BLaER1 (cell line): ENCODE data around the gene ZDHHC13.

Source experiments
- H3K27ac ChIP-seq: shearing (Covaris generic); formaldehyde crosslinking; 2 replicates; pipeline ENCODE4 v1.8.1; 2022
- H3K27me3 ChIP-seq: shearing (Covaris generic); formaldehyde crosslinking; 2 replicates; pipeline ENCODE4 v1.8.1; 2022
- H3K36me3 ChIP-seq: shearing (Covaris generic); formaldehyde crosslinking; 2 replicates; pipeline ENCODE4 v1.8.1; 2022
- H3K4me1 ChIP-seq: shearing (Covaris generic); formaldehyde crosslinking; 2 replicates; pipeline ENCODE4 v1.8.1; 2022
- H3K4me2 ChIP-seq: shearing (Covaris generic); formaldehyde crosslinking; 2 replicates; pipeline ENCODE4 v1.8.1; 2022
- H3K4me3 ChIP-seq: shearing (Covaris generic); formaldehyde crosslinking; 2 replicates; pipeline ENCODE4 v1.8.1; 2022
- H3K9ac ChIP-seq: shearing (Covaris generic); formaldehyde crosslinking; 2 replicates; pipeline ENCODE4 v1.8.1; 2022
- H3K9me3 ChIP-seq: shearing (Covaris generic); formaldehyde crosslinking; 2 replicates; pipeline ENCODE4 v1.8.1; 2022
- H4K20me1 ChIP-seq: shearing (Covaris generic); formaldehyde crosslinking; 2 replicates; pipeline ENCODE4 v1.8.1; 2022
- Cebpa-rat ChIP-seq: shearing (Covaris generic); IDR thresholded peaks from 2 replicates; pipeline ENCODE4 v1.8.1; 2022

ZDHHC13 gene

GRCh38 chr11:19083166-19083565 is 33.8 kb upstream of the ZDHHC13 start:
- H3K36me3 ChIP-seq, result no peaks in the 10 kb centered on the region
- no peaks in the 10 kb centered on the region for H3K27me3 ChIP-seq
- no peaks in the 10 kb centered on the region for H3K4me1 ChIP-seq
- H3K4me3 ChIP-seq, result no peak overlapping the region
- no peak overlapping the region for H3K4me2 ChIP-seq
- no peaks in the 10 kb centered on the region for H3K9me3 ChIP-seq
- no peak overlapping the region for H3K27ac ChIP-seq
- H4K20me1 ChIP-seq, result no peaks in the 10 kb centered on the region
- no peak for TF ChIP-seq Cebpa-rat
- H3K9ac ChIP-seq, result no peak overlapping the region

GRCh38 chr11:19084661-19085315 is 32.2 kb upstream of the ZDHHC13 start:
- Histone ChIP-seq H3K4me3 (no peak overlapping the region), H4K20me1 (no peaks in the 10 kb centered on the region), H3K27ac (no peak overlapping the region), H3K4me1 (no peaks in the 10 kb centered on the region), H3K9me3 (no peaks in the 10 kb centered on the region), H3K27me3 (no peaks in the 10 kb centered on the region), H3K9ac (no peak overlapping the region), H3K36me3 (no peaks in the 10 kb centered on the region), H3K4me2 (no peak overlapping the region)
- TF ChIP-seq Cebpa-rat, result no peak

- Histone ChIP-seq H3K4me3 (no peak overlapping the region), H3K9me3 (no peaks in the 10 kb centered on the region), H3K4me2 (no peak overlapping the region), H3K27me3 (no peaks in the 10 kb centered on the region), H4K20me1 (no peaks in the 10 kb centered on the region), H3K4me1 (no peaks in the 10 kb centered on the region), H3K36me3 (no peaks in the 10 kb centered on the region), H3K9ac (no peak overlapping the region), H3K27ac (no peak overlapping the region)
- no peak for TF ChIP-seq Cebpa-rat
These were observed 29.3 kb upstream of the ZDHHC13 start for GRCh38 chr11:19087658-19088057.

GRCh38 chr11:19088791-19089190 is 28.2 kb upstream of the ZDHHC13 start:
- Histone ChIP-seq H3K4me3 (no peak overlapping the region), H3K9me3 (no peaks in the 10 kb centered on the region), H3K4me2 (no peak overlapping the region), H3K4me1 (no peaks in the 10 kb centered on the region), H3K27me3 (no peaks in the 10 kb centered on the region), H3K27ac (no peak overlapping the region), H3K9ac (no peak overlapping the region), H4K20me1 (no peaks in the 10 kb centered on the region), H3K36me3 (no peaks in the 10 kb centered on the region)
- TF ChIP-seq Cebpa-rat, result no peak

GRCh38 chr11:19089421-19089820 is 27.5 kb upstream of the ZDHHC13 start:
- no peaks in the 10 kb centered on the region for H3K4me1 ChIP-seq
- H3K9ac ChIP-seq, result no peak overlapping the region
- no peaks in the 10 kb centered on the region for H3K27me3 ChIP-seq
- no peak overlapping the region for H3K4me3 ChIP-seq
- no peak for TF ChIP-seq Cebpa-rat
- H3K36me3 ChIP-seq, result no peaks in the 10 kb centered on the region
- no peaks in the 10 kb centered on the region for H3K9me3 ChIP-seq
- no peak overlapping the region for H3K27ac ChIP-seq
- no peaks in the 10 kb centered on the region for H4K20me1 ChIP-seq
- H3K4me2 ChIP-seq, result no peak overlapping the region

GRCh38 chr11:19091366-19091765 is 25.6 kb upstream of the ZDHHC13 start:
- Histone ChIP-seq H4K20me1 (no peaks in the 10 kb centered on the region), H3K4me1 (no peaks in the 10 kb centered on the region), H3K27me3 (no peaks in the 10 kb centered on the region), H3K4me2 (no peak overlapping the region), H3K36me3 (no peaks in the 10 kb centered on the region), H3K4me3 (no peak overlapping the region), H3K9me3 (no peaks in the 10 kb centered on the region), H3K27ac (no peak overlapping the region), H3K9ac (no peak overlapping the region)
- TF ChIP-seq Cebpa-rat, result no peak

GRCh38 chr11:19092342-19092741 is 24.6 kb upstream of the ZDHHC13 start:
- Histone ChIP-seq H3K4me3 (no peak overlapping the region), H3K9me3 (no peaks in the 10 kb centered on the region), H3K27ac (no peak overlapping the region), H4K20me1 (no peaks in the 10 kb centered on the region), H3K4me2 (no peak overlapping the region), H3K4me1 (no peaks in the 10 kb centered on the region), H3K36me3 (no peaks in the 10 kb centered on the region), H3K27me3 (no peaks in the 10 kb centered on the region), H3K9ac (no peak overlapping the region)
- TF ChIP-seq Cebpa-rat, result no peak

- Histone ChIP-seq H3K36me3 (no peaks in the 10 kb centered on the region), H3K9ac (no peak overlapping the region), H3K27ac (no peak overlapping the region), H3K4me3 (no peak overlapping the region), H3K27me3 (no peaks in the 10 kb centered on the region), H3K9me3 (no peaks in the 10 kb centered on the region), H3K4me1 (no peaks in the 10 kb centered on the region), H4K20me1 (no peaks in the 10 kb centered on the region), H3K4me2 (no peak overlapping the region)
- TF ChIP-seq Cebpa-rat, result no peak
These were observed 24.1 kb upstream of the ZDHHC13 start for GRCh38 chr11:19092850-19093249.

GRCh38 chr11:19093976-19094375 is 23.0 kb upstream of the ZDHHC13 start:
- no peak for TF ChIP-seq Cebpa-rat
- Histone ChIP-seq H3K27me3 (no peaks in the 10 kb centered on the region), H3K4me1 (no peaks in the 10 kb centered on the region), H3K27ac (no peak overlapping the region), H3K4me3 (no peak overlapping the region), H3K4me2 (no peak overlapping the region), H3K9me3 (no peaks in the 10 kb centered on the region), H3K9ac (no peak overlapping the region), H4K20me1 (no peaks in the 10 kb centered on the region), H3K36me3 (no peaks in the 10 kb centered on the region)

- TF ChIP-seq Cebpa-rat, result no peak
- Histone ChIP-seq H3K9me3 (no peaks in the 10 kb centered on the region), H3K27ac (no peak overlapping the region)
These were observed 22.1 kb upstream of the ZDHHC13 start for GRCh38 chr11:19094859-19095258.

GRCh38 chr11:19099093-19099492 is 17.9 kb upstream of the ZDHHC13 start:
- Histone ChIP-seq H3K9me3 (no peaks in the 10 kb centered on the region), H3K27me3 (no peaks in the 10 kb centered on the region), H3K4me1 (no peaks in the 10 kb centered on the region), H3K36me3 (no peaks in the 10 kb centered on the region), H3K4me3 (no peak overlapping the region), H3K4me2 (no peak overlapping the region), H3K9ac (no peak overlapping the region), H4K20me1 (no peaks in the 10 kb centered on the region), H3K27ac (no peak overlapping the region)
- no peak for TF ChIP-seq Cebpa-rat

More at GRCh38 chr11:19094859-19095258, 22.1 kb upstream of the ZDHHC13 start:
- Histone ChIP-seq H3K27me3 (no peaks in the 10 kb centered on the region), H3K36me3 (no peaks in the 10 kb centered on the region), H3K4me3 (no peak overlapping the region), H3K9ac (no peak overlapping the region), H3K4me2 (no peak overlapping the region), H4K20me1 (no peaks in the 10 kb centered on the region), H3K4me1 (no peaks in the 10 kb centered on the region)
